ENCODE results near the gene OR8J3. TPM values are rescaled to one million over a fixed set of nuclear protein-coding genes. Genes with fewer than 3 reads are reported as not detected.
"Not testable (repeated sequence)": the region's sequence is repeated elsewhere in the genome, so short reads cannot be mapped to it uniquely, and the experiment has no call there.

OR8J3 gene
- total RNA-seq, result not detected in 2 replicates

DNA sequence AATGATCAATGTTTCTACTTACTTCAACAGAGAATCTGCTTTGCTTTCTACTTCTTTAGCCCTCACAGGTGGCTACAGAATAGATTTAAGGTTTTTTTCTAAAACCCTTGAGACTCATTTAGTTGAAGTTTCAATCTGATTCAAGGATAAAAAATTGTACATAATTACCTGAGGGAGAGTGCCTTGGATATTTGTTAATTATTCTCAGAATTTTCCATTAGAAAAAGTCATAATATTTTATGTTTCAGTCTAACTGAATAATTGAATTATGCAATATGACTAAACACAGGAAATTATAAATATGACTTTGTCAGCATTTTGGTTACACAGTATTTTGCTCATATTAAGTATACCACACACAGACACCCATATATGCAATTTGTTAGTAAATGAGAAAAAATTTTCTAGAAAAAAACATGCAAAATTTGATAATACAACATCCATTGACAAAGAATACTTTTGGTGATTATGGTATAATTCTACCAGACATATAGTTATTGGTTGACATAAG is at the start of gene OR8J3:
TSS of gene OR8J3 (minus strand) at position 51 of the 511 bp plus-strand sequence. CDS start 2,483 bp downstream, outside the sequence.
- DNase-seq, result no peak

GRCh38 chr11:56188602-56189001 is 48.6 kb upstream of the OR8J3 start:
- DNase-seq, result no peak

GRCh38 chr11:56183459-56183858 is 43.5 kb upstream of the OR8J3 start:
- no peak for DNase-seq

GRCh38 chr11:56176318-56176717 is 36.3 kb upstream of the OR8J3 start, which contains the start of gene OR5J2:
Gene OR5J2 (plus strand): TSS chr11:56176618. CDS start chr11:56176618, 0 bp downstream.
- no peak for DNase-seq

DNA sequence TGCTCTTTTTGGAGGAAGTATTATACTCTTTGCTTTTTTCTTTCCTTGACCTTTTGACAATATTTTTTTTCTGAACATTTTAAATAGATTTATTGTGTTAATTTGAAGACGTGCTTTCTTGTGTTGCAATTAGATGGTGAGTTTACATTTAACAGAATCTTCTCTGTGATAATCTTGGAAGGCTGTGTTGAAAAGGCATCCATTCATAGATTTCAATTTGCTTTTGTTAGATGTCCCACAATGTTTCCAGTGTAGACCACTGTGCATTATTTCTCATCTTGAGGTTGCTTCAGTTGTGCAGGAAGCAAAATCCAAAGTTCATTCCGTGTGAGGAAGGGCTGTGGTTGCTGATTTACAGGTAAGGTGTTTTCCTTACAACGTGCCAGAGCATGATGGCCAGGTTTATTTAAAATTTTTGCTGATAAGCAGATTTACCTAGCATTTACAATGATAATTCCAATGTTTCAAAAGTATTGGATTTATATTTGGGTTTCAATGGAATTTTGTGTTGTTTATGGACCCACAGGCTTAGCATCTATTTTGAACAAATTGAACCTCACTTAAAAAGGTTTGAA is 32.3 kb upstream of the OR8J3 start:
- DNase-seq, result no peak

- no peak for DNase-seq
Observed at GRCh38 chr11:56163804-56164203, 23.8 kb upstream of the OR8J3 start.

DNA sequence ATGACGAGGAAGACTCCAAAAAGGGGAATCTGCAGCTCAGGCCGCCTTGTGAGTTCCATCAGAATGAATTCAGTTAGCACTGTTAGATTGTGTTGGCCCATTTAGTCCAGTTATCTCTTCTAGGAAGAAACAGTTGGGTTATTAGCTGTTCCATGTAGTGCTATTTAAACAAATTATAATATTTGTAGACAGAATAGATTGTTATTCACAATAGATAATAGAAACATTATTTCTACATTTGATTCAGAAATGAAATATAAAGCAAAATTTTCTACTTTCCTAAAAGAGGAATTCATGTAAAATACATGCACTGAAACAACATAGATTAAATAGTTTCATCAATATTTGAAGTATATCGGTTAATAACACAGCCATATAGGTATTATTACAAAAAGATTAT is 20.2 kb upstream of the OR8J3 start, which contains the start of gene OR8K5:
TSS of gene OR8K5 (minus strand) at position 101 of the 400 bp plus-strand sequence. CDS start at position 101, 0 bp downstream.
- no peak for DNase-seq

DNA sequence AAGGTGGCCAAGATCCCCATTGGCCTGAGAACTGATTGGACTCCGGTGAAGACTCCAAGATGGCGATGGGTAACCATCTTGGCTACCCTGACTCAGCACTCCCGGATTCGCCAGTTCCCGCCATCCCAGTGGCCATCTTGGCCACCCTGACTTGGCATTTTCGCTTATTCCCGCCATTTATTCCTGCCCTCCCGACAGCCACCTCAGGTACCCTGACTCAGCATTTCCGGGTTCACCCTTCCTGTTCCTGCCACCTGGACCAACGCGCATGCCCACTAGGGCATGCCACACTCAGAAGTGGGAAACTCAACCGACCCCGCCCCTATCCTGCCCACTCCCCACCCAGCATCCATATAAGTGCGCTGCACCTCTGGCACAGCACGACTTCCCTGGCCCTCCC is 12.3 kb upstream of the OR8J3 start:
- no peak for DNase-seq

GRCh38 chr11:56151376-56151775 is 11.4 kb upstream of the OR8J3 start:
- DNase-seq, result no peak

DNA sequence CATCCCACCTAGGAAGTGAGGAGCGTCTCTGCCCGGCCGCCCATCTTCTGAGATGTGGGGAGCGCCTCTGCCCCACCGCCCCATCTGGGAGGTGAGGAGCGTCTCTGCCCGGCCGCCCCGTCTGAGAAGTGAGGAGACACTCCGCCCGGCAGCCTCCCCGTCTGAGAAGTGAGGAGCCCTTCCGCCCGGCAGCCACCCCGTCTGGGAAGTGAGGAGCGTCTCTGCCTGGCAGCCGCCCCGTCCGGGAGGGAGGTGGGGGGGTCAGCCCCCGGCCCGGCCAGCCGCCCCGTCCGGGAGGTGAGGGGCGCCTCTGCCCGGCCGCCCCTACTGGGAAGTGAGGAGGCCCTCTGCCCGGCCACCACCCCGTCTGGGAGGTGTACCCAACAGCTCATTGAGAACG is 3.7 kb upstream of the OR8J3 start:
- DNase-seq, result not testable (repeated sequence)

GRCh38 chr11:56122073-56122472 is 17.9 kb downstream of the OR8J3 start, which contains the start of gene OR8H3:
Gene OR8H3 (plus strand): TSS chr11:56122373. CDS start chr11:56122373, 0 bp downstream.
- no peak for DNase-seq

DNA sequence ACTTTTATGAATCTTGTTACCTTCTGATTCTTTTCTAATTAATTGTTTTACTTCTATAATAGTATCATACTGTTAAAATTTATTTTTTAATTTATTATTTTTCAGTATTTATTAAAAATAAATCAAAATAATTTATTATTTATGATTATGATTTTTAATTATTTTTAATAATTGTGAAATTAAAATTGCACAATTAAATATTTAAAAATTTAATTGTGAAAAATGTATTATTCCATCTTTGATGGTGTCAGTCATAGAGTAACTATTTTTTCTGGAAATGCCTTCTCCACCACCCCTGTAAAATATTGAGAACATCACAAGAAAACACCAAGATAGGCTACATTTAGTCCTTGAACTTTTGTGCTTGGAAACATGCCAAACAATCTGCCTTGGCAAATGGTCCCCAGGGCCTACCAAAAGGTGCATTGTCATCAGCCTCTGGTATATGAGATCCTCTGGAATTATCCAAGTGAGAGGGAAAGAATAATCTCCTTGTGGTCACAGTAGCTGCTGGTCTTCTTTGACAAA is 36.7 kb downstream of the OR8J3 start, which contains the start of gene OR8H2:
TSS of gene OR8H2 (plus strand) at position 478 of the 528 bp plus-strand sequence. CDS start 1,356 bp downstream, outside the sequence.
- DNase-seq, result no peak

DNA sequence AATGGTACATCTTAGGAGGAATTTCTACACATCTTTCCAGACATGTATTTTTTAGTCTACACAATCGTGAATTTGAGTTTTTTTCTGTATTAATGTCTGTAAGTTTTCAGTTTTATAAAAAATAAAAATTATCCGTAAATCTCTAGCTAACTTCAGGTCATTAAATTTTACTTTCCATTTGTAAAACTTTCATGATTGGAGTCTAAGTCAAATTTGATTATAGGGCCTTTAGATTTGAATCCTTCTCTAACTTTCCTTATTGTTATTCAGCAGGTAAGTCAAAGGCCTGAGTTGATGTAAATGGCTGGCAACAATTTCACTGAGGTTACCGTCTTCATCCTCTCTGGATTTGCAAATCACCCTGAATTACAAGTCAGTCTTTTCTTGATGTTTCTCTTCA is 47.0 kb downstream of the OR8J3 start, which contains the start of gene OR8I2:
TSS of gene OR8I2 (plus strand) at position 301 of the 400 bp plus-strand sequence. CDS start at position 301, 0 bp downstream.
- no peak for DNase-seq

- DNase-seq, result no peak
Observed at GRCh38 chr11:56089697-56090096, 50.3 kb downstream of the OR8J3 start.

Other genes starting within 250 kb of the OR8J3 start
- not detected in 2 replicates for gene OR5W2, start 225.6 kb downstream of the OR8J3 start, total RNA-seq
- gene OR5I1, start 203.8 kb downstream of the OR8J3 start, total RNA-seq, result not detected in 2 replicates
- gene OR10AG1, start 170.3 kb downstream of the OR8J3 start, total RNA-seq, result not detected in 2 replicates
- not detected in 2 replicates for gene OR5F1, start 145.6 kb downstream of the OR8J3 start, total RNA-seq
- gene OR5AS1, start 112.5 kb downstream of the OR8J3 start, total RNA-seq, result not detected in 2 replicates
- gene OR8I2, start 46.9 kb downstream of the OR8J3 start, total RNA-seq, result not detected in 2 replicates
- not detected in 2 replicates for gene OR8H2, start 36.5 kb downstream of the OR8J3 start, total RNA-seq
- not detected in 2 replicates for gene OR8H3, start 17.8 kb downstream of the OR8J3 start, total RNA-seq
- gene OR8K5, start 20.1 kb upstream of the OR8J3 start, total RNA-seq, result not detected in 2 replicates
- not detected in 2 replicates for gene OR5J2, start 36.4 kb upstream of the OR8J3 start, total RNA-seq
- not detected in 2 replicates for gene OR5T2, start 94.1 kb upstream of the OR8J3 start, total RNA-seq
- gene OR5T3, start 112.1 kb upstream of the OR8J3 start, total RNA-seq, result not detected in 2 replicates
- gene OR5T1, start 134.0 kb upstream of the OR8J3 start, total RNA-seq, result not detected in 2 replicates
- gene OR8H1, start 152.1 kb upstream of the OR8J3 start, total RNA-seq, result not detected in 2 replicates
- not detected in 2 replicates for gene OR8K3, start 174.9 kb upstream of the OR8J3 start, total RNA-seq
- not detected in 2 replicates for gene OR8K1, start 205.8 kb upstream of the OR8J3 start, total RNA-seq
- not detected in 2 replicates for gene OR8J1, start 214.1 kb upstream of the OR8J3 start, total RNA-seq
- not detected in 2 replicates for gene OR8U1, start 235.4 kb upstream of the OR8J3 start, total RNA-seq